GM19438 (cell line): ENCODE results near the gene RPL10A.
"Not testable (repeated sequence)": the region's sequence is repeated elsewhere in the genome, so short reads cannot be mapped to it uniquely, and the experiment has no call there.

Source experiments
- ATAC-seq: cut with Tn5 transposase; IDR thresholded peaks from one replicate; pipeline ENCODE4 v1.9.1; 2021; ENCODE audit warnings: low read depth; ENCODE audit not compliant: unreplicated experiment

The RPL10A gene

GRCh38 chr6:35506536-35506935, 38.3 kb downstream of the RPL10A start:
- ATAC-seq, result no peak

- ATAC-seq, result no peak
Measured at GRCh38 chr6:35507221-35507620, 39.0 kb downstream of the RPL10A start.

- ATAC-seq, result no peak
Measured at GRCh38 chr6:35508027-35508426, 39.8 kb downstream of the RPL10A start.

- ATAC-seq, result no peak
Measured at GRCh38 chr6:35508542-35508941, 40.3 kb downstream of the RPL10A start.

- no peak for ATAC-seq
Measured at GRCh38 chr6:35510916-35511561, 42.8 kb downstream of the RPL10A start.

GRCh38 chr6:35511562-35511941, 43.4 kb downstream of the RPL10A start:
- no peak for ATAC-seq

- no peak for ATAC-seq
Measured at GRCh38 chr6:35512006-35512405, 43.8 kb downstream of the RPL10A start.

GRCh38 chr6:35512740-35513139, 44.5 kb downstream of the RPL10A start, which contains the start of gene TULP1:
TSS of gene TULP1 (minus strand) at chr6:35512896. CDS start at chr6:35512858, 38 bp downstream.
- ATAC-seq, result no peak

- ATAC-seq, result no peak
Measured at GRCh38 chr6:35514587-35514986, 46.4 kb downstream of the RPL10A start.

- not testable (repeated sequence) for ATAC-seq
Measured at GRCh38 chr6:35515939-35516338, 47.7 kb downstream of the RPL10A start.

- ATAC-seq, result no peak
Measured at GRCh38 chr6:35516712-35517111, 48.5 kb downstream of the RPL10A start.

- not testable (repeated sequence) for ATAC-seq
Measured at GRCh38 chr6:35517978-35518377, 49.8 kb downstream of the RPL10A start.

GRCh38 chr6:35518566-35519312, 50.5 kb downstream of the RPL10A start:
- ATAC-seq, result no peak

GRCh38 chr6:35519313-35520015, 51.3 kb downstream of the RPL10A start:
- no peak for ATAC-seq
